HepG2 (cell line): ENCODE results near the gene SPNS1. TPM values are rescaled to one million over a fixed set of nuclear protein-coding genes. Genes with fewer than 3 reads are reported as not detected.

Source experiments
- ATAC-seq: fragments of 200-7000 bp; cut with Tn5 transposase; 3 replicates; pipeline ENCODE4 v1.9.1; 2020; ENCODE audit warnings: mild to moderate bottlenecking, moderate library complexity
- BruUV-seq: library from RNA; stranded (reverse); fragments of 400-500 nt; replicated peaks from 2 replicates; lab custom pipeline; 2021; lab: Mats Ljungman, UMichigan
- CTCF ChIA-PET: fragments of 300-600 bp; formaldehyde crosslinking; extraction: SDS; loops from one replicate; lab custom pipeline; 2021; ENCODE audit warnings: low total read pairs, inconsistent platforms, low intra/inter-chr PET ratio; lab: Yijun Ruan, JAX
- POLR2A ChIA-PET: fragments of 350-600 bp; sonication (Branson Sonifier 250); formaldehyde crosslinking; loops from one replicate; lab custom pipeline; 2020; ENCODE audit warnings: antibody characterized with exemption, inconsistent platforms; lab: Yijun Ruan, JAX
- DNase-seq: peaks from one replicate; pipeline ENCODE4 v3.0.0-alpha.2; 2015; ENCODE audit warnings: low spot score
- FAIRE-seq: peaks from 3 replicates; lab custom pipeline; 2011; peaks lifted over from hg19 to GRCh38; lab: Jason Lieb, UNC
- H2AFZ ChIP-seq: one replicate; pipeline ENCODE4 v1.6.1; 2011; ENCODE audit warnings: low read length, inconsistent platforms
- H3K27ac ChIP-seq: fragments of 300-600 bp; 3 replicates; pipeline ENCODE4 v1.8.0; 2011; ENCODE audit warnings: mixed run types, mild to moderate bottlenecking, mixed read lengths, low read length, inconsistent platforms; ENCODE audit not compliant: insufficient read depth; ENCODE audit errors: extremely low read length
- H3K27me3 ChIP-seq, 2 experiments: fragments of 200-600 bp in 1 of 2; 2 replicates in 1 of 2; 3 replicates in 1 of 2; pipeline versions ENCODE4 v1.6.0 to v1.8.0; 2011; ENCODE audit warnings: low read length in 2 of 2, mild to moderate bottlenecking in 2 of 2, moderate library complexity in 2 of 2, inconsistent platforms in 1 of 2; ENCODE audit not compliant: insufficient read depth in 2 of 2, control insufficient read depth in 1 of 2
- H3K36me3 ChIP-seq, 2 experiments: fragments of 200-600 bp in 1 of 2; replicated peaks in 1 of 2; 2 replicates in 1 of 2; 3 replicates in 1 of 2; pipeline versions ENCODE4 v1.5.1 to v1.8.0; 2011; ENCODE audit warnings: low read length in 2 of 2, inconsistent platforms in 1 of 2; ENCODE audit not compliant: insufficient read depth in 2 of 2, control insufficient read depth in 1 of 2
- H3K4me1 ChIP-seq: 2 replicates; pipeline ENCODE4 v1.5.1; 2012; ENCODE audit warnings: low read length, inconsistent platforms; ENCODE audit not compliant: insufficient read depth
- H3K4me2 ChIP-seq: 2 replicates; pipeline ENCODE4 v1.6.0; 2011; ENCODE audit warnings: low read depth, low read length, inconsistent platforms
- H3K4me3 ChIP-seq, 3 experiments: fragments of 200-600 bp in 1 of 3; sonication (generic), shearing (Covaris generic) in 1 of 3; replicated peaks in 1 of 3; 2 replicates each; pipeline ENCODE4 v1.5.1; 2011 to 2016; ENCODE audit warnings: low read length in 3 of 3, inconsistent platforms in 2 of 3, low read depth in 2 of 3, mild to moderate bottlenecking in 2 of 3, control low read depth in 1 of 3, mixed read lengths in 1 of 3; ENCODE audit not compliant: insufficient read depth in 1 of 3
- H3K79me2 ChIP-seq: one replicate; pipeline ENCODE4 v1.6.1; 2011; ENCODE audit warnings: low read length, inconsistent platforms; ENCODE audit not compliant: insufficient read depth
- H3K9ac ChIP-seq: 2 replicates; pipeline ENCODE4 v1.6.0; 2011; ENCODE audit warnings: mild to moderate bottlenecking, low read depth, low read length, inconsistent platforms; ENCODE audit not compliant: insufficient read depth
- H3K9me3 ChIP-seq: 2 replicates; pipeline ENCODE4 v1.5.1; 2012; ENCODE audit warnings: mild to moderate bottlenecking, low read length
- H4K20me1 ChIP-seq: 2 replicates; pipeline ENCODE4 v1.6.0; 2011; ENCODE audit warnings: inconsistent platforms, mild to moderate bottlenecking, low read length, moderate library complexity; ENCODE audit not compliant: insufficient read depth
- CEBPB ChIP-seq: IDR thresholded peaks from 2 replicates; pipeline ENCODE4 v1.6.1; 2011; ENCODE audit warnings: low read depth, low read length, improper control_type of control experiment, borderline replicate concordance
- CEBPG ChIP-seq: IDR thresholded peaks from 2 replicates; pipeline ENCODE4 v1.6.1; 2016
- CERS6 ChIP-seq: sonication (generic); formaldehyde crosslinking; IDR thresholded peaks from 2 replicates; pipeline ENCODE4 v1.5.0; 2020; ENCODE audit warnings: missing genetic modification reagents
- SRSF9 ChIP-seq: fragments of 200-400 bp; formaldehyde crosslinking; IDR thresholded peaks from 2 replicates; pipeline ENCODE4 v1.6.1; 2018; ENCODE audit warnings: borderline replicate concordance, mild to moderate bottlenecking, low read depth, low read length; ENCODE audit not compliant: insufficient read depth, poor library complexity, severe bottlenecking
- THAP8 ChIP-seq: sonication (generic); formaldehyde crosslinking; IDR thresholded peaks from 2 replicates; pipeline ENCODE4 v1.5.1; 2020; ENCODE audit warnings: missing genetic modification reagents, mild to moderate bottlenecking, borderline replicate concordance
- ZNF121 ChIP-seq: sonication (generic); formaldehyde crosslinking; IDR thresholded peaks from 2 replicates; pipeline ENCODE4 v1.5.0; 2020; ENCODE audit warnings: mild to moderate bottlenecking, missing genetic modification reagents
- ZNF605 ChIP-seq: sonication (generic); formaldehyde crosslinking; IDR thresholded peaks from 2 replicates; pipeline ENCODE4 v1.8.0; 2022; ENCODE audit warnings: mild to moderate bottlenecking, missing genetic modification reagents
- WGBS: methylation state at CpG from one replicate; pipeline ENCODE4 v1.1.6; 2017; ENCODE audit warnings: low lambda C conversion rate; 5-methylcytosine and 5-hydroxymethylcytosine counted together
- in situ Hi-C: cut with HindIII; loops from 2 replicates; pipeline ENCODE4 v1.10.0; 2017; ENCODE audit warnings: low pct_unique_long_range_greater_than_20kb; ENCODE audit not compliant: extremely low pct_ligation_motif_present
- intact Hi-C: fragments of 100-400 bp; cut with micrococcal nuclease; formaldehyde crosslinking; loops from one replicate; pipeline ENCODE4 v1.10.0; 2022; ENCODE audit not compliant: unreplicated experiment
- polyA plus RNA-seq, 8 experiments: library from polyadenylated mRNA; depleted of rRNA in 3 of 8; stranded (reverse) in 7 of 8; unstranded in 1 of 8; fragments of >200 nt; fragmentation: Illumina TruSeq in 4 of 8; extraction: Trizol in 4 of 8; gene quantifications; 2 replicates each; pipeline versions ENCODE4 v1.2.1 to v1.2.3, GENCODE V29; 2011 to 2016; ENCODE audit warnings: low read depth in 4 of 8, missing spikeins in 1 of 8, mixed read lengths in 1 of 8; ENCODE audit not compliant: insufficient read depth in 1 of 8
- total RNA-seq, 5 experiments: library from RNA; depleted of rRNA; stranded (reverse); fragments of >200 nt; fragmentation: Illumina TruSeq; extraction: Trizol; gene quantifications; 2 replicates each; pipeline ENCODE4 v1.2.3, GENCODE V29; 2016; ENCODE audit warnings: low read depth in 1 of 5

Gene SPNS1
- total and polyA plus RNA-seq, 2 of the 13 experiments (the other 11 are each of a cell fraction or from before 2014, with no cell fraction given), result 25.6 to 38.8 TPM

GRCh38 chr16:28964496-28964895 is 10.1 kb upstream of the SPNS1 start:
- 89% methylated on average over 2 of the region's 2 CpGs for WGBS
- POLR2A ChIA-PET, result no interaction called here
- intact Hi-C loops, result no loop called here
- Histone ChIP-seq H4K20me1 (no peaks in the 10 kb centered on the region), H3K9ac (no peak overlapping the region), H3K4me2 (no peak overlapping the region)
- CTCF ChIA-PET, result no interaction called here
- TF ChIP-seq CEBPG (CRISPR knock-in tag) (0 out of 2 replicates have a peak, but pooled peaks have one; percentile 14), ZNF605 (CRISPR knock-in tag) (no peak), SRSF9 (no peak), THAP8 (CRISPR knock-in tag) (no peak), CEBPB (peak; percentile 88)
- TF ChIP-seq, all 625 proteins: peak for 2
- no peak for FAIRE-seq
- Histone ChIP-seq H3K36me3 (peaks cover 13 to 46% of the 10 kb centered on the region in 2 experiments), H3K27me3 (no peaks in the 10 kb centered on the region), H3K27ac (no peak overlapping the region), H3K9me3 (no peaks in the 10 kb centered on the region), H3K4me3 (no peak overlapping the region), H2AFZ (no peak overlapping the region), H3K79me2 (no peaks in the 10 kb centered on the region), H3K4me1 (no peaks in the 10 kb centered on the region)
- no TSS peak for BruUV-seq
- DNase-seq, result no peak
- in situ Hi-C loops, result no loop called here
- ATAC-seq, result no peak

- Histone ChIP-seq H3K9me3 (no peaks in the 10 kb centered on the region), H3K9ac (no peak overlapping the region), H3K4me2 (no peak overlapping the region), H2AFZ (no peak overlapping the region), H3K27ac (no peak overlapping the region), H3K4me1 (no peaks in the 10 kb centered on the region), H3K27me3 (no peaks in the 10 kb centered on the region), H3K79me2 (no peaks in the 10 kb centered on the region), H3K4me3 (no peak overlapping the region), H3K36me3 (peaks cover 12 to 26% of the 10 kb centered on the region in 2 experiments), H4K20me1 (no peaks in the 10 kb centered on the region)
- TF ChIP-seq ZNF121, result peak; percentile 34; the same call in 1 of the 2 replicates
- no peak for TF ChIP-seq CERS6 (CRISPR knock-in tag)
- 92% methylated on average over 4 of the region's 4 CpGs for WGBS
- intact Hi-C loops (no loop called here), in situ Hi-C loops (no loop called here)
- no TSS peak for BruUV-seq
- ATAC-seq, result no peak
- ChIA-PET CTCF (no interaction called here), POLR2A (no interaction called here)
- DNase-seq, result no peak
- no peak for FAIRE-seq
Measured at GRCh38 chr16:28967156-28967555, 7.4 kb upstream of the SPNS1 start.
